ENCODE measurements around the gene RIPPLY3.

Gene RIPPLY3, protein sequence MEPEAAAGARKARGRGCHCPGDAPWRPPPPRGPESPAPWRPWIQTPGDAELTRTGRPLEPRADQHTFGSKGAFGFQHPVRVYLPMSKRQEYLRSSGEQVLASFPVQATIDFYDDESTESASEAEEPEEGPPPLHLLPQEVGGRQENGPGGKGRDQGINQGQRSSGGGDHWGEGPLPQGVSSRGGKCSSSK

GRCh38 chr21:37006486-37007291, at the start of gene RIPPLY3:
RIPPLY3 (plus strand) TSS chr21:37006702; CDS start chr21:37006773, 71 bp downstream.
- no peak for DNase-seq (ENCODE audit: low spot score)
- ChIA-PET POLR2A (ENCODE audit: low non-redundant PET) (interaction anchor here (0.9 kb wide), 1 partner anchor 17 kb away, joined by 3 read pairs; no protein-coding TSS in a partner anchor), CTCF (interaction anchor here (1.2 to 1.7 kb wide), 2 partner anchors 16 to 17 kb away, joined by 4 to 5 read pairs; no protein-coding TSS in a partner anchor)
- TF ChIP-seq, protein P1, sequence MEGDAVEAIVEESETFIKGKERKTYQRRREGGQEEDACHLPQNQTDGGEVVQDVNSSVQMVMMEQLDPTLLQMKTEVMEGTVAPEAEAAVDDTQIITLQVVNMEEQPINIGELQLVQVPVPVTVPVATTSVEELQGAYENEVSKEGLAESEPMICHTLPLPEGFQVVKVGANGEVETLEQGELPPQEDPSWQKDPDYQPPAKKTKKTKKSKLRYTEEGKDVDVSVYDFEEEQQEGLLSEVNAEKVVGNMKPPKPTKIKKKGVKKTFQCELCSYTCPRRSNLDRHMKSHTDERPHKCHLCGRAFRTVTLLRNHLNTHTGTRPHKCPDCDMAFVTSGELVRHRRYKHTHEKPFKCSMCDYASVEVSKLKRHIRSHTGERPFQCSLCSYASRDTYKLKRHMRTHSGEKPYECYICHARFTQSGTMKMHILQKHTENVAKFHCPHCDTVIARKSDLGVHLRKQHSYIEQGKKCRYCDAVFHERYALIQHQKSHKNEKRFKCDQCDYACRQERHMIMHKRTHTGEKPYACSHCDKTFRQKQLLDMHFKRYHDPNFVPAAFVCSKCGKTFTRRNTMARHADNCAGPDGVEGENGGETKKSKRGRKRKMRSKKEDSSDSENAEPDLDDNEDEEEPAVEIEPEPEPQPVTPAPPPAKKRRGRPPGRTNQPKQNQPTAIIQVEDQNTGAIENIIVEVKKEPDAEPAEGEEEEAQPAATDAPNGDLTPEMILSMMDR (conservative IDR thresholded peaks at IDR 0.05; ENCODE audit: low read depth) = no peak
- H3K27ac ChIP-seq = no peak within 1 kb of the TSS

- POLR2A ChIA-PET (ENCODE audit: low non-redundant PET) = no interaction called here
- TF ChIP-seq, protein P1 (conservative IDR thresholded peaks at IDR 0.05; ENCODE audit: low read depth) = no peak
- CTCF ChIA-PET = interaction anchor here (0.8 kb wide), 1 partner anchor 51 kb away, joined by 4 read pairs; no protein-coding TSS in a partner anchor
- 0 out of 2 replicates have a peak overlapping the region, but pooled peaks have one; percentile 1 for H3K27ac ChIP-seq
- DNase-seq (ENCODE audit: low spot score) = no peak
Observed at GRCh38 chr21:36959020-36959835, 47.3 kb upstream of the RIPPLY3 start.

- DNase-seq (ENCODE audit: low spot score) = no peak
- TF ChIP-seq, protein P1 (conservative IDR thresholded peaks at IDR 0.05; ENCODE audit: low read depth) = no peak
- H3K27ac ChIP-seq = no peak overlapping the region
- ChIA-PET CTCF (no interaction called here), POLR2A (ENCODE audit: low non-redundant PET) (no interaction called here)
Observed at GRCh38 chr21:36960676-36961284, 45.7 kb upstream of the RIPPLY3 start.

GRCh38 chr21:36962098-36962780, 44.3 kb upstream of the RIPPLY3 start:
- H3K27ac ChIP-seq = no peak overlapping the region
- ChIA-PET POLR2A (ENCODE audit: low non-redundant PET) (no interaction called here), CTCF (interaction anchor here (0.6 to 0.7 kb wide), 2 partner anchors 28 to 326 kb away, joined by 3 read pairs; no protein-coding TSS in a partner anchor)
- DNase-seq (ENCODE audit: low spot score) = no peak
- TF ChIP-seq, protein P1 (conservative IDR thresholded peaks at IDR 0.05; ENCODE audit: low read depth) = no peak

DNA sequence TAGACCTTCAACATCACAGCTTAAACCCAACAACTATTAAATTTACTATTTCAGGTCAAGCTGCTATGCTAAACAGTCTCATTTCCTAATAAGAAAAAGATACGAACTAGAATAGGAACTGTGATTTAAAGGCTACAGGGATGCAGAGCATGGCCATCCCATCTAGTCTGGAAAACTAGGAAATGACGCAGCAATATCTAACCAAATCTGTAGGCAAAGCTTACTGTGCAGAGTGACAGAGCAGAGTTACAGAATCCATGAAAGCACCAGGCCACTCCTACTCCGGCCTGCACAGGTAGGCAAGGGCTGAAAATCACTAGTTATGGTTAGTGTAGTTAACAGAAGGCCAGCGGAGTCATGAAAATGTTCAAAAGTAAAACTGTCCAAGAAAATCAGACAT, 42.1 kb upstream of the RIPPLY3 start:
- ChIA-PET POLR2A (ENCODE audit: low non-redundant PET) (no interaction called here), CTCF (interaction anchor here (1.7 kb wide), 1 partner anchor 13 kb away, joined by 4 read pairs; no protein-coding TSS in a partner anchor)
- no peak for DNase-seq (ENCODE audit: low spot score)
- H3K27ac ChIP-seq = no peak overlapping the region
- TF ChIP-seq, protein P1 (conservative IDR thresholded peaks at IDR 0.05; ENCODE audit: low read depth) = no peak

All from RWPE1 (cell line).